Loucy (cell line): Measurements from ENCODE around the gene CTXND2.

Source experiments
- H2AFZ ChIP-seq: fragments of 200-600 bp; sonication (generic); 2 replicates; pipeline ENCODE4 v1.6.0; 2016; ENCODE audit warnings: antibody characterized with exemption, mild to moderate bottlenecking, low read length, moderate library complexity
- H3F3A ChIP-seq: fragments of 200-600 bp; 2 replicates; pipeline ENCODE4 v1.6.0; 2016; ENCODE audit warnings: antibody characterized with exemption, low read depth, mild to moderate bottlenecking
- H3K27me3 ChIP-seq: fragments of 200-600 bp; sonication (generic); 2 replicates; pipeline ENCODE4 v1.6.1; 2014; ENCODE audit warnings: low read length, mild to moderate bottlenecking; ENCODE audit not compliant: insufficient read depth, poor library complexity, severe bottlenecking
- H3K36me3 ChIP-seq: fragments of 200-600 bp; sonication (generic); 2 replicates; pipeline ENCODE4 v1.6.1; 2016; ENCODE audit warnings: low read length; ENCODE audit not compliant: insufficient read depth
- H3K4me1 ChIP-seq: fragments of 200-600 bp; sonication (generic); 2 replicates; pipeline ENCODE4 v1.5.1; 2014; ENCODE audit warnings: low read length, mild to moderate bottlenecking; ENCODE audit not compliant: insufficient read depth, poor library complexity, severe bottlenecking
- H3K4me2 ChIP-seq: fragments of 200-600 bp; sonication (generic); 2 replicates; pipeline ENCODE4 v1.6.0; 2014; ENCODE audit warnings: antibody characterized with exemption, low read length, low read depth, mild to moderate bottlenecking; ENCODE audit not compliant: poor library complexity, severe bottlenecking
- H3K4me3 ChIP-seq: fragments of 200-600 bp; sonication (generic); 2 replicates; pipeline ENCODE4 v1.5.1; 2014; ENCODE audit warnings: low read length, mild to moderate bottlenecking, mixed read lengths; ENCODE audit not compliant: poor library complexity, severe bottlenecking
- H3K79me2 ChIP-seq: fragments of 200-600 bp; sonication (generic); 2 replicates; pipeline ENCODE4 v1.6.1; 2014; ENCODE audit warnings: low read length; ENCODE audit not compliant: insufficient read depth
- H3K9ac ChIP-seq: fragments of 200-600 bp; sonication (generic); 2 replicates; pipeline ENCODE4 v1.6.0; 2014; ENCODE audit warnings: mild to moderate bottlenecking, low read depth, low read length, moderate library complexity; ENCODE audit not compliant: poor library complexity, severe bottlenecking
- H3K9me2 ChIP-seq: fragments of 200-600 bp; sonication (generic); replicated peaks from 2 replicates; pipeline ENCODE4 v1.6.1; 2016; ENCODE audit warnings: low read depth, low read length, mixed read lengths
- H3K9me3 ChIP-seq: fragments of 200-600 bp; sonication (generic); 2 replicates; pipeline ENCODE4 v1.6.1; 2014; ENCODE audit warnings: mild to moderate bottlenecking, antibody characterized with exemption, low read length, low read depth; ENCODE audit not compliant: insufficient read depth
- H4K20me1 ChIP-seq: fragments of 200-600 bp; sonication (generic); 2 replicates; pipeline ENCODE4 v1.6.0; 2014; ENCODE audit warnings: antibody characterized with exemption, low read length, mild to moderate bottlenecking; ENCODE audit not compliant: insufficient read depth, poor library complexity, severe bottlenecking
- EZH2phosphoT487 ChIP-seq: fragments of 200-600 bp; IDR thresholded peaks from 2 replicates; pipeline ENCODE4 v1.6.1; 2018; ENCODE audit warnings: antibody characterized with exemption, mild to moderate bottlenecking, moderate library complexity, borderline replicate concordance
- TF ChIP-seq, protein P1 (sequence below): fragments of 200-600 bp; sonication (generic); conservative IDR thresholded peaks from 2 replicates; pipeline ENCODE4 v1.5.1; 2014; ENCODE audit warnings: mild to moderate bottlenecking, antibody characterized with exemption, low read length

The CTXND2 gene

GRCh38 chr1:150922519-150922975 lies 35.6 kb downstream of the CTXND2 start:
- Histone ChIP-seq H3K36me3 (no peaks in the 10 kb centered on the region), H2AFZ (peak overlapping the region; percentile 84), H3F3A (no peaks in the 10 kb centered on the region), H3K4me2 (peak overlapping the region; percentile 20), H3K4me3 (no peak overlapping the region), H3K9me2 (no peaks in the 10 kb centered on the region), H3K4me1 (peaks cover 13% of the 10 kb centered on the region), H3K9ac (no peak overlapping the region), H3K27me3 (no peaks in the 10 kb centered on the region), H3K9me3 (no peaks in the 10 kb centered on the region), H4K20me1 (no peaks in the 10 kb centered on the region), H3K79me2 (peaks cover 13% of the 10 kb centered on the region)
- TF ChIP-seq EZH2phosphoT487, result no peak
- TF ChIP-seq, protein P1, sequence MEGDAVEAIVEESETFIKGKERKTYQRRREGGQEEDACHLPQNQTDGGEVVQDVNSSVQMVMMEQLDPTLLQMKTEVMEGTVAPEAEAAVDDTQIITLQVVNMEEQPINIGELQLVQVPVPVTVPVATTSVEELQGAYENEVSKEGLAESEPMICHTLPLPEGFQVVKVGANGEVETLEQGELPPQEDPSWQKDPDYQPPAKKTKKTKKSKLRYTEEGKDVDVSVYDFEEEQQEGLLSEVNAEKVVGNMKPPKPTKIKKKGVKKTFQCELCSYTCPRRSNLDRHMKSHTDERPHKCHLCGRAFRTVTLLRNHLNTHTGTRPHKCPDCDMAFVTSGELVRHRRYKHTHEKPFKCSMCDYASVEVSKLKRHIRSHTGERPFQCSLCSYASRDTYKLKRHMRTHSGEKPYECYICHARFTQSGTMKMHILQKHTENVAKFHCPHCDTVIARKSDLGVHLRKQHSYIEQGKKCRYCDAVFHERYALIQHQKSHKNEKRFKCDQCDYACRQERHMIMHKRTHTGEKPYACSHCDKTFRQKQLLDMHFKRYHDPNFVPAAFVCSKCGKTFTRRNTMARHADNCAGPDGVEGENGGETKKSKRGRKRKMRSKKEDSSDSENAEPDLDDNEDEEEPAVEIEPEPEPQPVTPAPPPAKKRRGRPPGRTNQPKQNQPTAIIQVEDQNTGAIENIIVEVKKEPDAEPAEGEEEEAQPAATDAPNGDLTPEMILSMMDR, result peak; percentile 92

DNA sequence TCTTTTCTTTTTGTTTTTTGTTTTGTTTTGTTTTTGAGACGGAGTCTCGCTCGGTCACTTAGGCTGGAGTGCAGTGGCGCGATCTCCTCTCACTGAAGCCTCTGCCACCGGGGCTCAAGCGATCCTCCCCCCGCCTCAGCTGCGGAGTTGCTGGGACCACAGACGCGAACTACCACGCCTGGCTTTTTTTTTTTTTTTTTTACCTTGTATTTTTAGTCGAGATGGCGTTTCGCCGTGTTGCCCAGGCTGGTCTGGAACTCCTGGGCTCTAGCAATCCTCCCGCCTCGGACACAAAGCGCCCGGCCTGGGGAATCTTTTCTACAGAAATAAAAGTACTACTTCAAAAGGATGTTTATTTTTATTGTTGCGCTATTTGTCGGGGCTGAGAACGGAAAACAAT lies 38.1 kb downstream of the CTXND2 start:
- no peaks in the 10 kb centered on the region for H3F3A ChIP-seq
- H3K36me3 ChIP-seq, result peaks cover 7% of the 10 kb centered on the region
- peaks cover 33% of the 10 kb centered on the region for H3K79me2 ChIP-seq
- peak overlapping the region; percentile 92 for H3K4me3 ChIP-seq
- peaks cover 16% of the 10 kb centered on the region for H3K4me1 ChIP-seq
- no peaks in the 10 kb centered on the region for H3K9me2 ChIP-seq
- H3K4me2 ChIP-seq, result no peak overlapping the region
- H4K20me1 ChIP-seq, result no peaks in the 10 kb centered on the region
- no peaks in the 10 kb centered on the region for H3K27me3 ChIP-seq
- no peak overlapping the region for H3K9ac ChIP-seq
- TF ChIP-seq, protein P1, result no peak
- no peak for TF ChIP-seq EZH2phosphoT487
- H3K9me3 ChIP-seq, result no peaks in the 10 kb centered on the region
- no peak overlapping the region for H2AFZ ChIP-seq

GRCh38 chr1:150926097-150926741 lies 39.3 kb downstream of the CTXND2 start, which contains the start of gene SETDB1:
TSS of gene SETDB1 (plus strand) at chr1:150926363. CDS start at chr1:150927715, 1,352 bp downstream.
- peaks cover 15% of the 10 kb centered on the region for H3K36me3 ChIP-seq
- H2AFZ ChIP-seq, result peak within 1 kb of the TSS; percentile 91
- H4K20me1 ChIP-seq, result no peaks in the 10 kb centered on the region
- peaks cover 16% of the 10 kb centered on the region for H3K4me1 ChIP-seq
- no peaks in the 10 kb centered on the region for H3K27me3 ChIP-seq
- H3K9me3 ChIP-seq, result no peaks in the 10 kb centered on the region
- peak within 1 kb of the TSS; percentile 88 for H3K9ac ChIP-seq
- peak within 1 kb of the TSS; percentile 82 for H3K4me2 ChIP-seq
- H3F3A ChIP-seq, result no peaks in the 10 kb centered on the region
- peak within 1 kb of the TSS; percentile 92 for H3K4me3 ChIP-seq
- H3K79me2 ChIP-seq, result peaks cover 35% of the 10 kb centered on the region
- no peaks in the 10 kb centered on the region for H3K9me2 ChIP-seq
- TF ChIP-seq EZH2phosphoT487, result no peak
- TF ChIP-seq, protein P1, result 0 out of 2 replicates have a peak, but pooled peaks have one; percentile 14
